IMR-90 (cell line): ENCODE results near the gene ST7. TPM values are rescaled to one million over a fixed set of nuclear protein-coding genes. Genes with fewer than 3 reads are reported as not detected.

Experiments used
- ATAC-seq: fragments of 200-7000 bp; cut with Tn5 transposase; 2 replicates; pipeline ENCODE4 v1.9.1; 2020; ENCODE audit warnings: low read depth, mild to moderate bottlenecking, moderate library complexity
- BruUV-seq: library from RNA; stranded (reverse); fragments of 400-500 nt; replicated peaks from 2 replicates; lab custom pipeline; 2021; lab: Mats Ljungman, UMichigan
- CTCF ChIA-PET: fragments of 300-600 bp; formaldehyde crosslinking; extraction: SDS; loops from one replicate; lab custom pipeline; 2021; ENCODE audit warnings: antibody characterized with exemption; lab: Yijun Ruan, JAX
- POLR2A ChIA-PET: fragments of 300-600 bp; sonication (Branson Sonifier 250); formaldehyde crosslinking; loops from one replicate; lab custom pipeline; 2022; ENCODE audit warnings: antibody characterized with exemption; ENCODE audit not compliant: unreplicated experiment; lab: Charles Lee
- DNase-seq: peaks from one replicate; pipeline ENCODE4 v3.0.0; 2013
- H2AFZ ChIP-seq: replicated peaks from 2 replicates; pipeline ENCODE3; 2013; ENCODE audit warnings: low read length, mild to moderate bottlenecking; ENCODE audit not compliant: poor library complexity
- H2AK5ac ChIP-seq: 2 replicates; pipeline ENCODE4 v1.6.1; 2013; ENCODE audit warnings: low read depth, low read length, inconsistent platforms
- H2AK9ac ChIP-seq: replicated peaks from 2 replicates; pipeline ENCODE3; 2013; ENCODE audit warnings: mild to moderate bottlenecking, low read depth, low read length, moderate library complexity; ENCODE audit not compliant: poor library complexity
- H2BK120ac ChIP-seq: 2 replicates; pipeline ENCODE4 v1.6.1; 2013; ENCODE audit warnings: low read depth, low read length, inconsistent platforms
- H2BK15ac ChIP-seq: 3 replicates; pipeline ENCODE4 v1.6.1; 2013; ENCODE audit warnings: low read depth, low read length, inconsistent platforms
- H2BK20ac ChIP-seq: 2 replicates; pipeline ENCODE4 v1.6.1; 2013; ENCODE audit warnings: low read depth, mild to moderate bottlenecking, inconsistent platforms, low read length, moderate library complexity
- H2BK5ac ChIP-seq: 2 replicates; pipeline ENCODE4 v1.6.1; 2013; ENCODE audit warnings: mild to moderate bottlenecking, low read depth, low read length, inconsistent platforms; ENCODE audit not compliant: poor library complexity, severe bottlenecking
- H3K14ac ChIP-seq: replicated peaks from 2 replicates; pipeline ENCODE4 v1.6.1; 2013; ENCODE audit warnings: low read depth, low read length, inconsistent platforms
- H3K18ac ChIP-seq: 2 replicates; pipeline ENCODE4 v1.6.1; 2013; ENCODE audit warnings: low read depth, low read length, control low read depth
- H3K23ac ChIP-seq: 2 replicates; pipeline ENCODE4 v1.6.1; 2013; ENCODE audit warnings: low read depth, low read length, inconsistent platforms
- H3K27ac ChIP-seq: 2 replicates; pipeline ENCODE4 v1.5.1; 2013; ENCODE audit warnings: mild to moderate bottlenecking, control low read depth, low read length; ENCODE audit not compliant: insufficient read depth
- H3K27me3 ChIP-seq: 2 replicates; pipeline ENCODE4 v1.6.1; 2013; ENCODE audit warnings: low read length; ENCODE audit not compliant: control insufficient read depth, insufficient read depth
- H3K36me3 ChIP-seq: 2 replicates; pipeline ENCODE4 v1.6.1; 2013; ENCODE audit warnings: low read length, mixed read lengths; ENCODE audit not compliant: control insufficient read depth, insufficient read depth
- H3K4ac ChIP-seq: 2 replicates; pipeline ENCODE4 v1.6.1; 2013; ENCODE audit warnings: low read depth, low read length, inconsistent platforms
- H3K4me1 ChIP-seq: 2 replicates; pipeline ENCODE4 v1.6.1; 2013; ENCODE audit warnings: low read length, mixed read lengths; ENCODE audit not compliant: control insufficient read depth, insufficient read depth
- H3K4me2 ChIP-seq: 2 replicates; pipeline ENCODE4 v1.6.1; 2013; ENCODE audit warnings: low read depth, mild to moderate bottlenecking, control low read depth, low read length, moderate library complexity
- H3K4me3 ChIP-seq: 2 replicates; pipeline ENCODE4 v1.5.1; 2013; ENCODE audit warnings: low read depth, mild to moderate bottlenecking, control low read depth, low read length, moderate library complexity; ENCODE audit not compliant: insufficient read depth
- H3K56ac ChIP-seq: 2 replicates; pipeline ENCODE4 v1.6.1; 2013; ENCODE audit warnings: low read length, inconsistent platforms; ENCODE audit not compliant: insufficient read depth; ENCODE audit errors: extremely low read depth
- H3K79me1 ChIP-seq, 2 experiments: 2 replicates each; pipeline ENCODE4 v1.6.1; 2013; ENCODE audit warnings: low read length in 2 of 2, inconsistent platforms in 1 of 2, low read depth in 1 of 2
- H3K9ac ChIP-seq: 2 replicates; pipeline ENCODE4 v1.6.1; 2013; ENCODE audit warnings: low read depth, low read length, control low read depth
- H3K9me1 ChIP-seq: 2 replicates; pipeline ENCODE4 v1.6.1; 2013; ENCODE audit warnings: low read length, inconsistent platforms; ENCODE audit not compliant: insufficient read depth
- H3K9me3 ChIP-seq: 2 replicates; pipeline ENCODE4 v1.6.1; 2013; ENCODE audit warnings: low read length; ENCODE audit not compliant: control insufficient read depth, insufficient read depth
- H4K20me1 ChIP-seq: 2 replicates; pipeline ENCODE4 v1.6.1; 2013; ENCODE audit warnings: low read length, inconsistent platforms; ENCODE audit not compliant: insufficient read depth
- H4K5ac ChIP-seq: 2 replicates; pipeline ENCODE4 v1.6.1; 2013; ENCODE audit warnings: mild to moderate bottlenecking, low read depth, low read length, control low read depth
- H4K8ac ChIP-seq, 2 experiments: 2 replicates each; pipeline ENCODE4 v1.6.1; 2013; ENCODE audit warnings: low read depth in 2 of 2, low read length in 2 of 2, control low read depth in 1 of 2, inconsistent platforms in 1 of 2
- H4K91ac ChIP-seq: 2 replicates; pipeline ENCODE4 v1.6.1; 2013; ENCODE audit warnings: low read depth, low read length, inconsistent platforms; ENCODE audit not compliant: insufficient read depth
- CHD1 ChIP-seq: IDR thresholded peaks from 2 replicates; pipeline ENCODE4 v1.6.1; 2012; ENCODE audit warnings: low read depth, low read length, improper control_type of control experiment
- WGBS, 2 experiments: methylation state at CpG; one replicate each; pipeline versions ENCODE4 v1.1.5 to v1.1.7; 2013; ENCODE audit warnings: missing lambda C conversion rate in 2 of 2; ENCODE audit not compliant: insufficient read length in 1 of 2; ENCODE audit errors: extremely low coverage in 2 of 2; 5-methylcytosine and 5-hydroxymethylcytosine counted together
- dilution Hi-C: fragments of 300-500 bp; cut with HindIII; formaldehyde crosslinking; loops from one replicate; pipeline ENCODE4 v1.14.3; 2018; ENCODE audit warnings: low sequenced_read_pairs; ENCODE audit not compliant: unreplicated experiment
- in situ Hi-C: fragments of 300-500 bp; cut with MboI; formaldehyde crosslinking; loops from 3 replicates; pipeline ENCODE4 v1.14.3; 2019; ENCODE audit warnings: low sequenced_read_pairs, inconsistent platforms, mixed read lengths
- intact Hi-C: fragments of 100-400 bp; cut with micrococcal nuclease; formaldehyde crosslinking; loops from 2 replicates; pipeline ENCODE4 v1.10.0; 2022
- polyA plus RNA-seq, 3 experiments: library from polyadenylated mRNA; depleted of rRNA; stranded (reverse); fragments of >200 nt; gene quantifications; 2 replicates each; pipeline ENCODE4 v1.2.3, GENCODE V29; 2012; ENCODE audit warnings: low replicate concordance in 1 of 3
- total RNA-seq: library from RNA; depleted of rRNA; stranded (reverse); fragments of >200 nt; gene quantifications from 2 replicates; pipeline ENCODE4 v1.2.3, GENCODE V29; 2012

Gene ST7
- total and polyA plus RNA-seq, 2 of the 4 experiments (the other 2 are of a cell fraction): 18.6 to 26.0 TPM

DNA sequence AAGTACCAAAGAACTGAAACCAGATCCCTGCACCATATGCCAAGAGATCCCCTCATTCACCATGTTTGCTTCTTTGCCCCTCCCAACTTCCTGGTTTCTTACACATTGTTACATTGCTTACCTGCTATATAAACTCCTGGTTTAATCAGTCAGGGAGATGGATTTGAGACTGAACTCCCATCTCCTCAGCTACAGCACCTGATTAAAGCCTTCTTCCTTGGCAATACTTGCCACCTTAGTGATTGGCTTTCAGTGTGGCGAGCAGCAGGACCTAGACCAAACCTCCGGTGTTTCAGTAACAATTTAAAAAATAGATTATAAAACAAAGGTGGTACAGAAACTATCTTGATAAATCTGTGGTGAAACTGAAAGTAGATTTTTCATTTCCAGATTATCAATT lies 122.6 kb downstream of the ST7 start:
- no peaks in the 10 kb centered on the region for H3K4me1 ChIP-seq
- no peak overlapping the region for H2AK5ac ChIP-seq
- no peak overlapping the region for H3K27ac ChIP-seq
- no peak overlapping the region for H3K4ac ChIP-seq
- H2AK9ac ChIP-seq: no peak overlapping the region
- no peak overlapping the region for H4K91ac ChIP-seq
- ChIA-PET POLR2A (no interaction called here), CTCF (interaction anchor here (0.6 kb wide), 1 partner anchor 263 kb away, joined by 3 read pairs; no protein-coding TSS in a partner anchor)
- BruUV-seq: no TSS peak
- no peak overlapping the region for H2BK5ac ChIP-seq
- no CpG with 5 or more reads among the region's 2 CpGs for WGBS, 2 experiments
- no peak overlapping the region for H4K5ac ChIP-seq
- H3K27me3 ChIP-seq: no peaks in the 10 kb centered on the region
- H2BK15ac ChIP-seq: no peak overlapping the region
- H2BK20ac ChIP-seq: no peak overlapping the region
- H2AFZ ChIP-seq: no peak overlapping the region
- H3K56ac ChIP-seq: no peak overlapping the region
- DNase-seq: no peak
- no peak overlapping the region for H3K9ac ChIP-seq
- dilution Hi-C loops: no loop called here
- no peak overlapping the region for H3K4me2 ChIP-seq
- H3K18ac ChIP-seq: no peak overlapping the region
- no peak overlapping the region for H3K4me3 ChIP-seq
- ATAC-seq: no peak
- H3K14ac ChIP-seq: no peak overlapping the region; the same call in 1 of the 2 replicates
- H3K79me1 ChIP-seq: peaks cover 10 to 23% of the 10 kb centered on the region in 2 experiments; a peak in 3 of 4 replicates
- no peak for TF ChIP-seq CHD1
- no peak overlapping the region for H4K8ac ChIP-seq
- in situ Hi-C loops: no loop called here
- no peaks in the 10 kb centered on the region for H3K36me3 ChIP-seq
- H4K20me1 ChIP-seq: 0 out of 2 replicates have a peak, but pooled peaks cover 2% of the 10 kb centered on the region
- intact Hi-C loops: loop anchor here (2.0 kb wide), 1 partner anchor 15 kb away; no protein-coding TSS in a partner anchor
- H3K23ac ChIP-seq: no peak overlapping the region
- H3K9me3 ChIP-seq: no peaks in the 10 kb centered on the region
- no peak overlapping the region for H2BK120ac ChIP-seq
- H3K9me1 ChIP-seq: no peaks in the 10 kb centered on the region
